Natural killer cell (primary cell): ENCODE measurements around the gene ABTB2. TPM values are rescaled to one million over a fixed set of nuclear protein-coding genes. Genes with fewer than 3 reads are reported as not detected.

Source experiments
- ATAC-seq, 3 donors: fragments of 150-1000 bp in 2 of 3; fragments of 200-7000 bp in 1 of 3; cut with Tn5 transposase; 1 replicate in 1 of 3; 2 replicates in 2 of 3; pipeline ENCODE4 v1.10.0; 2021; ENCODE audit warnings: mild to moderate bottlenecking in 2 of 3, moderate library complexity in 2 of 3
- DNase-seq, 2 donors: peaks; one replicate each; pipeline versions ENCODE4 v3.0.0 to v3.0.0-alpha.2; 2013 to 2021; ENCODE audit warnings: mixed read lengths in 1 of 2
- H3K27ac ChIP-seq: one replicate; pipeline ENCODE4 v1.5.1; 2013; ENCODE audit warnings: mild to moderate bottlenecking, low read length
- H3K27me3 ChIP-seq: one replicate; pipeline ENCODE4 v1.6.1; 2013; ENCODE audit warnings: low read length; ENCODE audit not compliant: control insufficient read depth, insufficient read depth
- H3K36me3 ChIP-seq: one replicate; pipeline ENCODE4 v1.6.1; 2013; ENCODE audit warnings: low read length; ENCODE audit not compliant: control insufficient read depth, insufficient read depth
- H3K4me1 ChIP-seq: one replicate; pipeline ENCODE4 v1.6.1; 2013; ENCODE audit warnings: low read length; ENCODE audit not compliant: control insufficient read depth, insufficient read depth
- H3K4me3 ChIP-seq: one replicate; pipeline ENCODE4 v1.5.1; 2013; ENCODE audit warnings: low read length
- H3K9me3 ChIP-seq: one replicate; pipeline ENCODE4 v1.6.1; 2013; ENCODE audit warnings: low read length; ENCODE audit not compliant: control insufficient read depth, insufficient read depth
- H3K27ac Mint-ChIP-seq, 2 donors: one replicate each; pipeline ENCODE4 v1.8.0; 2022; ENCODE audit warnings: mild to moderate bottlenecking in 2 of 2, mixed read lengths in 2 of 2, moderate library complexity in 1 of 2
- H3K27me3 Mint-ChIP-seq, 2 donors: one replicate each; pipeline ENCODE4 v1.8.0; 2022; ENCODE audit warnings: low read depth in 2 of 2, mixed read lengths in 2 of 2
- H3K36me3 Mint-ChIP-seq: one replicate; pipeline ENCODE4 v1.8.0; 2022; ENCODE audit warnings: mixed read lengths
- H3K4me1 Mint-ChIP-seq, 2 donors: one replicate each; pipeline ENCODE4 v1.8.0; 2022; ENCODE audit warnings: mixed read lengths in 2 of 2
- H3K4me3 Mint-ChIP-seq: one replicate; pipeline ENCODE4 v1.8.0; 2022; ENCODE audit warnings: mild to moderate bottlenecking, moderate library complexity, mixed read lengths
- H3K9me3 Mint-ChIP-seq, 2 donors: one replicate each; pipeline ENCODE4 v1.8.0; 2022; ENCODE audit warnings: mixed read lengths in 2 of 2
- WGBS: methylation state at CpG from one replicate; pipeline ENCODE4 v1.1.7; 2013; ENCODE audit warnings: missing lambda C conversion rate; ENCODE audit not compliant: insufficient coverage; 5-methylcytosine and 5-hydroxymethylcytosine counted together
- intact Hi-C: fragments of 100-400 bp; cut with micrococcal nuclease; formaldehyde crosslinking; loops from one replicate; pipeline ENCODE4 v1.14.2; 2022
- total RNA-seq, 4 donors: library from RNA; stranded (reverse); fragments of 120-200 nt in 1 of 4; gene quantifications; one replicate each; pipeline versions ENCODE4 v1.2.3 to v1.2.4, GENCODE V29; 2013 to 2022
- TF ChIP-seq, protein P1 (sequence below): fragments of 200-600 bp; IDR thresholded peaks from one replicate; pipeline ENCODE4 v1.8.0; 2022; ENCODE audit warnings: antibody characterized with exemption

The ABTB2 gene
- total RNA-seq, 3 donors from 2014 or later (not counting 1 experiment from before 2014, with no cell fraction given): 0.65 to 1.7 (median 1.1) TPM

DNA sequence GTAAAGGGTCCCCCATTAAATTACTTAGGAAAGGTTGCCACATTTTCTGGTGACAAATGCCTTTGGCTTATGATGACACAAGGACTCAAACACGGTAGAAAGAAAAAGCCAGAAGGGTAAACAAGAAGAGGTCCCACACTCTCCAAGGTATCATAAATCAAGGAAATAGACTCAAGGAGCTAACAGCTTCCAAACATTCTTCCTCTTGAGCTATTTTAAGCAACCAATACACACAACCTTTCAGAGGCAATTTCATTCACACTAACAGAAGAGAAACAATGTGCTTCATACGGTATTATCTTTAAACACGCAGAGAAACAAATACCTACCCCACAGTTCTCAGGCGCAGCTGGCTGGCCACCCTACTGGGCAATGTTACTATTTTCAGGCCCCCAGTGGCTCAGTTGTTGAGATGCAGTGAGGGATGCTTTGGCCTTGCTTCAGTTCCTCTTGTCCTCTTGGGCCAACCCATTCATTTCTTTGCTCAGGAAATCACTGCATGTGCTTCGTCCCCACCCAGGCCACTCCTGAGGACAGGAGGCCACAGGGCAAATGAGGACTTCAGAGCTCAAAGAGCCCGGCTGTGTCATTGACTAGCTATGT, 15.8 kb downstream of the ABTB2 start:
- Histone ChIP-seq H3K9me3 (no peaks in the 10 kb centered on the region), H3K36me3 (no peaks in the 10 kb centered on the region), H3K4me1 (peaks cover 29% of the 10 kb centered on the region), H3K27ac (no peak overlapping the region), H3K4me3 (no peak overlapping the region), H3K27me3 (no peaks in the 10 kb centered on the region)
- 82% methylated on average over 5 of the region's 6 CpGs for WGBS
- no peak overlapping the region for H3K4me3 Mint-ChIP-seq
- intact Hi-C loops: no loop called here
- DNase-seq: no peak
- H3K4me1 Mint-ChIP-seq: peaks cover 28 to 34% of the 10 kb centered on the region in 2 donors
- no peak overlapping the region for H3K27ac Mint-ChIP-seq
- H3K27me3 Mint-ChIP-seq: peaks cover 0 to 3% of the 10 kb centered on the region in 2 donors
- TF ChIP-seq, protein P1, sequence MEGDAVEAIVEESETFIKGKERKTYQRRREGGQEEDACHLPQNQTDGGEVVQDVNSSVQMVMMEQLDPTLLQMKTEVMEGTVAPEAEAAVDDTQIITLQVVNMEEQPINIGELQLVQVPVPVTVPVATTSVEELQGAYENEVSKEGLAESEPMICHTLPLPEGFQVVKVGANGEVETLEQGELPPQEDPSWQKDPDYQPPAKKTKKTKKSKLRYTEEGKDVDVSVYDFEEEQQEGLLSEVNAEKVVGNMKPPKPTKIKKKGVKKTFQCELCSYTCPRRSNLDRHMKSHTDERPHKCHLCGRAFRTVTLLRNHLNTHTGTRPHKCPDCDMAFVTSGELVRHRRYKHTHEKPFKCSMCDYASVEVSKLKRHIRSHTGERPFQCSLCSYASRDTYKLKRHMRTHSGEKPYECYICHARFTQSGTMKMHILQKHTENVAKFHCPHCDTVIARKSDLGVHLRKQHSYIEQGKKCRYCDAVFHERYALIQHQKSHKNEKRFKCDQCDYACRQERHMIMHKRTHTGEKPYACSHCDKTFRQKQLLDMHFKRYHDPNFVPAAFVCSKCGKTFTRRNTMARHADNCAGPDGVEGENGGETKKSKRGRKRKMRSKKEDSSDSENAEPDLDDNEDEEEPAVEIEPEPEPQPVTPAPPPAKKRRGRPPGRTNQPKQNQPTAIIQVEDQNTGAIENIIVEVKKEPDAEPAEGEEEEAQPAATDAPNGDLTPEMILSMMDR: no peak
- ATAC-seq: no peak
- no peaks in the 10 kb centered on the region for H3K9me3 Mint-ChIP-seq
- no peaks in the 10 kb centered on the region for H3K36me3 Mint-ChIP-seq

DNA sequence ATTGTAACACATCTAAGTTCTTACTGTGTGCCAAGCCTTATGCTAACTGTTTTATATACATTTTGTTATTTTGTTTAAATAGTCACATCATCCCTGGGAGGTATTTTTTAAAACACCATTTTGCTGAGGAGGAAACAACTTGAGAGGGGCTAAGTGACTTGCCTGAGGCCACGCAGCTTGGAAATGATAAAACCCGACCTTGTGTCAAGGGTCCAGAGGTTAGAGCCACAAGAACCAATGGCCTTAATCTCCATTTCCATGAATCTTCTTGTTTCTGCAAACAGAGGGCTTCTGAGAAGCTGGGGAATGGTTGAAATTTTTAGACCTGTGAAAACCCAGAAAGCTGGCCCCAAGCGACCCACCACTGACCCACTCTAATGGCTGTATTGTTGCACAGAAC, 16.7 kb downstream of the ABTB2 start:
- Mint-ChIP-seq H3K27me3 (peaks cover 0 to 3% of the 10 kb centered on the region in 2 donors), H3K36me3 (no peaks in the 10 kb centered on the region), H3K9me3 (no peaks in the 10 kb centered on the region), H3K4me1 (peaks cover 28 to 39% of the 10 kb centered on the region in 2 donors), H3K4me3 (no peak overlapping the region), H3K27ac (no peak overlapping the region)
- no peaks in the 10 kb centered on the region for H3K9me3 ChIP-seq
- intact Hi-C loops: no loop called here
- H3K4me3 ChIP-seq: no peak overlapping the region
- WGBS: 94% methylated on average over 3 of the region's 3 CpGs
- no peak overlapping the region for H3K27ac ChIP-seq
- H3K27me3 ChIP-seq: no peaks in the 10 kb centered on the region
- no peaks in the 10 kb centered on the region for H3K36me3 ChIP-seq
- DNase-seq (no peak), ATAC-seq (no peak)
- H3K4me1 ChIP-seq: peaks cover 29% of the 10 kb centered on the region
- TF ChIP-seq, protein P1: no peak

DNA sequence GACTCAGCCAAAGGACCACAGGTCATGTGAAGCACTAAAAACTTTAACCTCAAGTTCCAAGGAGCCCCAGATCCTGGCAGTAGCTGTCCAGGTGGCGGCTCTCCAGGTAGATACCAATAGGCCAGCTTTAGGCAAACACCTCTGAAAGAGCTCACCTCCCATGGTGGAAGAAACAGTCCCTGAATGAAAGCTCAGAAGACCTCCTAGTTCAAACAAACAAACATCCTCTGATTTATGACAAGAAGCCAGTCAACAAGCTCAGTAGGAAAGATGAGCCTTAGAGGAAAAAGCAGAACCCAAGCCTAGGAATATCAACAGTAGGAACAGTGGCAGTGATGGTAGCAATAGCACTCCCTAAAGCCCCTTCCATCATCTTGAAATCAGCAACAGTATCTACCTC, 17.2 kb downstream of the ABTB2 start:
- intact Hi-C loops: no loop called here
- no peak overlapping the region for H3K4me3 ChIP-seq
- no peaks in the 10 kb centered on the region for H3K9me3 ChIP-seq
- peaks cover 29% of the 10 kb centered on the region for H3K4me1 ChIP-seq
- ATAC-seq (no peak), DNase-seq (no peak)
- Mint-ChIP-seq H3K36me3 (no peaks in the 10 kb centered on the region), H3K27ac (no peak overlapping the region), H3K27me3 (peaks cover 0 to 3% of the 10 kb centered on the region in 2 donors), H3K4me3 (no peak overlapping the region), H3K4me1 (peaks cover 28 to 38% of the 10 kb centered on the region in 2 donors), H3K9me3 (no peaks in the 10 kb centered on the region)
- H3K27me3 ChIP-seq: no peaks in the 10 kb centered on the region
- H3K36me3 ChIP-seq: no peaks in the 10 kb centered on the region
- 52% methylated on average over 1 of the region's 1 CpG for whole genome bisulfite sequencing
- TF ChIP-seq, protein P1: no peak
- H3K27ac ChIP-seq: no peak overlapping the region
